Sigmoid colon (tissue), 4 donors: ENCODE results near the gene TMEM184B.

ENCODE experiments used
- CTCF ChIP-seq, 4 experiments: fragments of 450-650 bp in 3 of 4; fragments of 200-600 bp in 1 of 4; IDR thresholded peaks; one replicate each; pipeline ENCODE4 v1.5.1; 2016 to 2019; ENCODE audit warnings: antibody characterized with exemption in 4 of 4, mild to moderate bottlenecking in 3 of 4, moderate library complexity in 2 of 4
- POLR2A ChIP-seq, 2 donors: fragments of 450-650 bp; IDR thresholded peaks; one replicate each; pipeline ENCODE4 v1.6.1; 2016; ENCODE audit warnings: antibody characterized with exemption in 2 of 2, mild to moderate bottlenecking in 2 of 2, moderate library complexity in 2 of 2
- POLR2AphosphoS5 ChIP-seq, 4 donors: sonication (generic); formaldehyde crosslinking; IDR thresholded peaks; one replicate each; pipeline ENCODE4 v1.6.1; 2017; ENCODE audit warnings: antibody characterized with exemption in 4 of 4

- peak; percentile 12 to 88 (median 74) for TF ChIP-seq POLR2AphosphoS5 (IDR thresholded peaks at IDR 0.05)
- peak in 1 of 2 donors; percentile 4 for TF ChIP-seq POLR2A (IDR thresholded peaks at IDR 0.05)
- no peak for TF ChIP-seq CTCF (IDR thresholded peaks at IDR 0.05)
Measured at GRCh38 chr22:38317995-38318715, 45.3 kb upstream of the TMEM184B start.
